Cardiac muscle cell (in vitro differentiated cells and primary cell): Measurements from ENCODE around the gene PLBD2. TPM values are rescaled to one million over a fixed set of nuclear protein-coding genes. Genes with fewer than 3 reads are reported as not detected.

Source experiments
- DNase-seq, 2 donors: peaks; one replicate each; pipeline versions ENCODE4 v3.0.0 to v3.0.0-alpha.2; 2010 to 2017; ENCODE audit warnings: low read depth in 1 of 2, low spot score in 1 of 2
- H3K27ac ChIP-seq: fragments of 200-600 bp; sonication (generic); 2 replicates; pipeline ENCODE4 v1.5.1; 2016
- H3K27me3 ChIP-seq: fragments of 200-600 bp; sonication (generic); 2 replicates; pipeline ENCODE4 v1.6.0; 2016; ENCODE audit warnings: control low read depth
- H3K36me3 ChIP-seq: fragments of 200-600 bp; sonication (generic); 2 replicates; pipeline ENCODE4 v1.5.1; 2016; ENCODE audit warnings: control low read depth
- H3K4me1 ChIP-seq: fragments of 200-600 bp; sonication (generic); 2 replicates; pipeline ENCODE4 v1.8.1; 2017; ENCODE audit warnings: low read depth, mild to moderate bottlenecking, mixed run types
- H3K4me3 ChIP-seq: fragments of 200-600 bp; sonication (generic); 2 replicates; pipeline ENCODE4 v1.5.1; 2016; ENCODE audit warnings: mild to moderate bottlenecking
- H3K9me3 ChIP-seq: fragments of 200-600 bp; sonication (generic); 2 replicates; pipeline ENCODE4 v1.5.1; 2017; ENCODE audit warnings: low read depth, mild to moderate bottlenecking, control low read depth
- CTCF ChIP-seq: IDR thresholded peaks from 2 replicates; pipeline ENCODE4 v1.5.1; 2012; ENCODE audit warnings: low read depth, mild to moderate bottlenecking, low read length
- polyA plus RNA-seq: library from polyadenylated mRNA; unstranded; fragments of >200 nt; fragmentation: Nextera tagmentation; extraction: Ambion mirVana; gene quantifications from 2 replicates; pipeline ENCODE4 v1.2.1, GENCODE V29; 2016
- total RNA-seq: library from RNA; depleted of rRNA; stranded (reverse); fragments of >200 nt; gene quantifications from 2 replicates; pipeline ENCODE4 v1.2.3, GENCODE V29; 2016

Gene PLBD2
- total RNA-seq: 11.7 and 14.3 TPM in 2 replicates
- polyA plus RNA-seq: 13.6 and 17.3 TPM in 2 replicates

- H3K27me3 ChIP-seq: no peaks in the 10 kb centered on the region
- H3K4me3 ChIP-seq: peak within 1 kb of the TSS; percentile 52
- peak; percentile 97 for DNase-seq
- H3K27ac ChIP-seq: no peak within 1 kb of the TSS
- H3K36me3 ChIP-seq: no peaks in the 10 kb centered on the region
- H3K4me1 ChIP-seq: no peaks in the 10 kb centered on the region
- no peak for TF ChIP-seq CTCF
- no peaks in the 10 kb centered on the region for H3K9me3 ChIP-seq
Measured at GRCh38 chr12:113358381-113359132, at the start of gene PLBD2. Gene PLBD2, plus strand, starts transcription at chr12:113358587. Its CDS starts 14 bp downstream, at chr12:113358601.

GRCh38 chr12:113310489-113310888 lies 47.9 kb upstream of the PLBD2 start:
- Histone ChIP-seq H3K4me1 (no peaks in the 10 kb centered on the region), H3K27ac (no peak overlapping the region), H3K9me3 (no peaks in the 10 kb centered on the region), H3K4me3 (no peak overlapping the region), H3K36me3 (no peaks in the 10 kb centered on the region), H3K27me3 (no peaks in the 10 kb centered on the region)
- DNase-seq: no peak
- peak; percentile 10 for TF ChIP-seq CTCF

GRCh38 chr12:113314121-113314529 lies 44.3 kb upstream of the PLBD2 start:
- Histone ChIP-seq H3K4me3 (no peak overlapping the region), H3K27ac (no peak overlapping the region), H3K27me3 (no peaks in the 10 kb centered on the region), H3K36me3 (no peaks in the 10 kb centered on the region), H3K4me1 (no peaks in the 10 kb centered on the region), H3K9me3 (no peaks in the 10 kb centered on the region)
- no peak for TF ChIP-seq CTCF
- DNase-seq: peak in 1 of 2 donors; percentile 58

- Histone ChIP-seq H3K4me1 (no peaks in the 10 kb centered on the region), H3K4me3 (no peak overlapping the region), H3K9me3 (no peaks in the 10 kb centered on the region), H3K27ac (no peak overlapping the region), H3K27me3 (no peaks in the 10 kb centered on the region), H3K36me3 (no peaks in the 10 kb centered on the region)
- no peak for DNase-seq
- TF ChIP-seq CTCF: no peak
Measured at GRCh38 chr12:113315358-113315757, 43.0 kb upstream of the PLBD2 start.

- H3K36me3 ChIP-seq: no peaks in the 10 kb centered on the region
Measured at GRCh38 chr12:113316155-113316554, 42.2 kb upstream of the PLBD2 start.

More at GRCh38 chr12:113316155-113316554, 42.2 kb upstream of the PLBD2 start:
- Histone ChIP-seq H3K9me3 (no peaks in the 10 kb centered on the region), H3K27ac (no peak overlapping the region), H3K4me3 (no peak overlapping the region), H3K27me3 (no peaks in the 10 kb centered on the region), H3K4me1 (no peaks in the 10 kb centered on the region)
- DNase-seq: no peak
- TF ChIP-seq CTCF: peak; percentile 14
